ENCODE results near the gene SULF2. TPM values are rescaled to one million over a fixed set of nuclear protein-coding genes. Genes with fewer than 3 reads are reported as not detected.
A peak's percentile ranks its signal among the peaks of the same experiment; 100 is the strongest.

Gene SULF2
- total RNA-seq, 1 experiment from 2014 or later = 0.20 TPM

DNA sequence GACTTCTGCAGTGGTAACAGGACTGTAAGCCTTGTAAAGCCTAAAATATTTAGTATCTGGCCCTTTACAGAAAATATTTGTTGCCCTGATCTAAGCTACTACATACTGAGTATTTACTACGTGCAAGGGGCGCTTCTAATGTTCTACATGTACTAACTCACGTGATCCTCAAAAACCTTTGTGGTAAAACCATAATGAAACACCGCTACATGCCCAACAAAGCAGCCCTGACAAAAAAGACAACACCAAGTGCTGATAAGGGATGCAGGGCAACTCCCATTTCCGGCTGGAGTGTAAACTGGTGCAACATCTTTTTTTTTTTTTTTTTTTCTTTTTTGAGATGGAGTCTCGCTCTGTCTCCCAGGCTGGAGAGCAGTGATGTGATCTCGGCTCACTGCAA, 85.0 kb downstream of the SULF2 start:
- no peaks in the 10 kb centered on the region for H3K9me3 ChIP-seq
- no peaks in the 10 kb centered on the region for H3K27me3 ChIP-seq
- no peaks in the 10 kb centered on the region for H3K36me3 ChIP-seq
- no peak overlapping the region for H3K4me3 ChIP-seq
- DNase-seq = no peak

DNA sequence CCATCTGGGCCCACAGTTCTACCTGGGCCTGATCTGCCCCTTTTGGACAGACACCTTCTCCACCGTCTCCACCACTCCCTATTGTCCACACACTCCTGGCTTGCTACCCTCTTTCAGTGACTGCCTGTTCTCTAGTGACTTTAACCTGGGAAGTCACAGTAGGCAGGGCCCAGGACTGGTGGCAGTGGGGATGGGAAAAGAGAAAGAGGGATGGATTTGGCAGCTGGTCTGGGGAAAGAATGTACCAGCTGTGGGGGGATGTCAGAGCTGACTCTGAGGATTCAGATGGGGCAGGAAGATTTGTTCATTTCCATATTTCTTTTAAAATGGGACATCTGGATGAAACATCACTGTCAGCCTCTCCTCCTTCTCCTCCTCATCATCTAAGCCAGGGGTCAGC, 85.5 kb downstream of the SULF2 start:
- DNase-seq = no peak
- H3K4me3 ChIP-seq = no peak overlapping the region
- H3K36me3 ChIP-seq = no peaks in the 10 kb centered on the region
- no peaks in the 10 kb centered on the region for H3K27me3 ChIP-seq
- no peaks in the 10 kb centered on the region for H3K9me3 ChIP-seq

DNA sequence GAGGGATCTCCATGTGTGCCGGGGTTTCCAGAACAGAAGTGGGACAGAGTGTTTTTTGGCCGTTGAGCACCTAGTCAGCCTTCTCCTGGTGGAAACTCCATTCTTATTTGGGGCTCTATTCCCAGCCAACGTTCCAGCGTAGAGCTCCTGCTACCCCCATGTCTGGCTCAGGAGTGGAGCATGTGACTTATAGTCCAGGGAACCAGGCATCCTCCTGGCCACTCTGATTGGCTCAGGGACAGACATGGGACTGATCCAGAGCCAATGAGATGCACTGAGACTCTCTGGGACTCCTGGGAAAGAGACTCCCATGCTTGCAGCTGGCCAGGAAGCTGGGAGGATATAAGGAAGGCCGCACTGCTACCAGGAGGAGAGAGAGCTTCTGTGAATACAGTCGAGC, 87.1 kb downstream of the SULF2 start:
- H3K4me3 ChIP-seq = no peak overlapping the region
- no peak for DNase-seq
- no peaks in the 10 kb centered on the region for H3K27me3 ChIP-seq
- no peaks in the 10 kb centered on the region for H3K9me3 ChIP-seq
- H3K36me3 ChIP-seq = no peaks in the 10 kb centered on the region

DNA sequence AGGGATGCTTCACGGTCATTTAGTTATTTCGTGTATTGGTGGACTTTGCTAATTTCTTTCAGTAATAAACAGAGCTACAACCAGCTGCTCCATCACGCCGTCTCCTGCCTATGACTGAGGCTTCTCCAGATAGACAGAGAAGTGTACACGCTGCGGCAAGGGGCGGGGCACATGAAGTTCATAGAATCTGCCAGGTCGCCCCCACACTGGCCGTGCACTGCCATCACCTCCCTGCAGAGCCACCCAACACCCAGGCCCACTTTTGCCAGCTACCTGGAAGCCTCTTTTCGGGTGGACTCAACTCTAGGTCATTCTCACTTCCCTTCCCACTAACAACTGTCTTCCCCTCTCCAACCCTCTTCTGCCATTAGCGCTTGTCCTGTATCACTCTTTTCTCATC, 88.4 kb downstream of the SULF2 start:
- no peaks in the 10 kb centered on the region for H3K27me3 ChIP-seq
- DNase-seq = no peak
- no peaks in the 10 kb centered on the region for H3K9me3 ChIP-seq
- no peak overlapping the region for H3K4me3 ChIP-seq
- H3K36me3 ChIP-seq = no peaks in the 10 kb centered on the region

DNA sequence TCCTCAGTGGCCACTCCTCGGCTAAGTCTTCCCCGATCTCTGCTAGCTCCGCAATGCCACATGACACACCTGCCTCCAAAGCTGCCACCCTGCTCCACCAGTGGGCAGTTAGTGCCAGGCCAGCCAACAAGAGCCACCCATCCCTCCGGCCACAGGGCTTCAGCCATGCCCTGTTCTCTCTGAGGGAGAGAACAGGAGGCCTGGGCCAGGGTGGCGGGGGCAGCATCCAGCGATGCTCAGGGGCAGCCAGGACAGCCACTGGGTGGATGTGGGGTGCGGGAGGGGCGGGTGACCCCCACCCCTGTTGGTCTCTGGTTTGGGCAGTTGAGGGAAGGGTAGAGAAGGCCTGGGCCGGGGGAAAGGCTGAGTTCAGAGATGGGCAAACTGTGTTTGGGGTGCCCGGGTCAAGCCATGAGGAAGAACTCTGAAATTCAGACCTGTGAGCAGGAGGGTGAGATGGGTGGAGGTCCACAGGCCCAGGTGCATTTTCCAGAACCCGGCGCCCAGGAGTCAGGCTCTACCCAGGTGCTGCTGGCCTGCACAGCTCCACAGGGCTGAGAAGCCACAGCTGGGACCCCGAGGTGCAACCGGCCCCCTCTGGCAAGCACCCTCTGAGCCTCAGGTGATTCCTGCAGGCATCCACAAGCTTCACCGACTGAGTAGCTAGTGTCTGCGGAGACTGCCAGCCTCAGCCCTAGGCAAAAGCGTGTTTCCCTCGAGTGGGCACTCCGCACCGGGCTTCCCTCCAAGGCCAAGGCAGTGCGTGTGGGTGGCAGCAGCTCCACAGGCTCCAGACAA, 91.1 kb downstream of the SULF2 start:
- no peak overlapping the region for H3K4me3 ChIP-seq
- no peaks in the 10 kb centered on the region for H3K27me3 ChIP-seq
- H3K9me3 ChIP-seq = no peaks in the 10 kb centered on the region
- DNase-seq = no peak
- no peaks in the 10 kb centered on the region for H3K36me3 ChIP-seq

DNA sequence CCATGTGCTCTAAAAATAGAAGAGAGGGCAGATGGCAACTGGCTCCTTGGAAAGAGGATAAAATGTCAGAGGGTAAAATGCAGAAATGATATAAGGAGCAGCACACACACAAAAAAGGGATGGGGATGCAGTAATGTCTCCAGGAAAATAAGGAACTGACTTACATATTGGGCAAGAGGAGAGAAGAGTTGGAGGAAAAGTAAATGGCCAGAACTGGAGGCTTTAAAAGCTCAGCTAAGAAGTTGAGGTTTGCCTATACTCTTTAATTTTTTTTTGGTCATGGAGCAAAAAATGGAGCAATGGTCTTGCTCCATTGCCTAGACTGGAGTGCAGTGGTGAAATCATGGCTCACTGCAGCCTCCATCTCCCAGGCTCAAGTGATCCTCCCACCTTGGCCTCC, 93.7 kb downstream of the SULF2 start:
- no peaks in the 10 kb centered on the region for H3K27me3 ChIP-seq
- H3K4me3 ChIP-seq = no peak overlapping the region
- H3K36me3 ChIP-seq = no peaks in the 10 kb centered on the region
- H3K9me3 ChIP-seq = no peaks in the 10 kb centered on the region
- no peak for DNase-seq

DNA sequence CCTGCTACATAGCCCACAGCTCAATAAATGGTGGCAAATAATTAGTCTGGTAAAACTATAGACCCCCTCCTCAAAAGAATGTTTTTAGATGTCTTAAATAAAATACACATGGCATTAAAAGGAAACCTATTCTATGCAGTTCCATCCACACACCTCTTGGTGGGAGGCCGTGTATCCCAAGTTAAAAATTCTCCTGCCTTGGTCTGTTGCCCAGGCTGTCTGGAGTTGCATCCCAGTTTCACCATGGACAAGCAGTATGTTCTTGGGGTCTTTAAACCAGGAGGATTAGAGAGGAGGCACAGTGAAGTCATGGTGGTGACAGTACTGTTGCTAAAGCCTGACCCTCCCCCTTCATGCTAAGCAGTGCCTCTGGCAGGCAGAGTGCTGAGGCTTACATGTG, 95.5 kb downstream of the SULF2 start:
- Histone ChIP-seq H3K27me3 (no peaks in the 10 kb centered on the region), H3K4me3 (no peak overlapping the region), H3K9me3 (no peaks in the 10 kb centered on the region), H3K36me3 (no peaks in the 10 kb centered on the region)
- DNase-seq = no peak

DNA sequence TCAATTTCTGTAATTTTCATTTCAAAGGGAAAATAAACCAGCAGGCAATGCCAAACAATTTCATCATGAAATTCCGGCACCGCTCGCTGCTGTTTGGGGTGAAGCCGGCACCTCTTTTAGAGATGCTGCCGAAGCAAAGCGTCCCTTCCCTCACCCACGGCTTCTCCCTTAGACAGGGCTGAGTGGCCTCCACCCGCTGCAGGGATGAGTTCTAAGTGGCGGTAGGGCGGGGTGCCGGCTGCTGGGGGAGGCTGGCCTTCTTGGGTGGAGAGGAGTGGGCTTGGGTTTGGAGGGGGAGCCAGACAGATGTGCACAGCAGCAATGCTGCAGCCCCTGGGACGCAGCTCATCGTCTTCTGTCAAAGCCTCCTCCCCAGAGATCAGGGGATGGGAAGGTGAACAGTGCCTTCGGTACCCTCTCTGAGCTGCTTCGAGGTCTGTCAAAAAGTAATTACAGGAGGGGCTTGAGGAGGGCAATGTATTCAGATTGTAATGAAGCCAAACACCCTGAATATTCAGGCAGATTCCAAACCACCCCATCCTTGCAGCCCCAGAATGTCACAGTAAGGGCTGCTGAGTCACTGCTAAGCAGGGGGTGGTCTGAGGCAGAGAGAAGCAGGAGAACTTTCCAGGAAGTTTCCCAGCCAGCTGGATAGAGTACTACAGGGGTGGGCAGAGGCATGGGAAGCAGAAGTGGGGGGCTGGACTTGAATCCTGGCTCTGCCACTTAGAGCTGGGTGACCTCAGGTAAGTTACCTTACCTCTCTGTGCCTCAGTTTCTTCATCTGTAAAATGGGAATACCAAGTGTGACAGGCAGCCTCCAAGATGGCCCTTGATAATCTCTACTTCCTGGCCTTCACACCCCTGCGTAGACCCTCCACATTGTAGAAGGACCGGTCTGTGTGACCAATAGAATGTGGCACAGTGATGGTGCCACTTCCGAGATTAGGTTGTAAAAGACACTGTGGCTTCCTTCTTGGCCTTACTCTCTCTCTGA, 96.6 kb downstream of the SULF2 start:
- no peak overlapping the region for H3K4me3 ChIP-seq
- peak; percentile 58 for DNase-seq
- H3K9me3 ChIP-seq = no peaks in the 10 kb centered on the region
- no peaks in the 10 kb centered on the region for H3K36me3 ChIP-seq
- no peaks in the 10 kb centered on the region for H3K27me3 ChIP-seq

DNA sequence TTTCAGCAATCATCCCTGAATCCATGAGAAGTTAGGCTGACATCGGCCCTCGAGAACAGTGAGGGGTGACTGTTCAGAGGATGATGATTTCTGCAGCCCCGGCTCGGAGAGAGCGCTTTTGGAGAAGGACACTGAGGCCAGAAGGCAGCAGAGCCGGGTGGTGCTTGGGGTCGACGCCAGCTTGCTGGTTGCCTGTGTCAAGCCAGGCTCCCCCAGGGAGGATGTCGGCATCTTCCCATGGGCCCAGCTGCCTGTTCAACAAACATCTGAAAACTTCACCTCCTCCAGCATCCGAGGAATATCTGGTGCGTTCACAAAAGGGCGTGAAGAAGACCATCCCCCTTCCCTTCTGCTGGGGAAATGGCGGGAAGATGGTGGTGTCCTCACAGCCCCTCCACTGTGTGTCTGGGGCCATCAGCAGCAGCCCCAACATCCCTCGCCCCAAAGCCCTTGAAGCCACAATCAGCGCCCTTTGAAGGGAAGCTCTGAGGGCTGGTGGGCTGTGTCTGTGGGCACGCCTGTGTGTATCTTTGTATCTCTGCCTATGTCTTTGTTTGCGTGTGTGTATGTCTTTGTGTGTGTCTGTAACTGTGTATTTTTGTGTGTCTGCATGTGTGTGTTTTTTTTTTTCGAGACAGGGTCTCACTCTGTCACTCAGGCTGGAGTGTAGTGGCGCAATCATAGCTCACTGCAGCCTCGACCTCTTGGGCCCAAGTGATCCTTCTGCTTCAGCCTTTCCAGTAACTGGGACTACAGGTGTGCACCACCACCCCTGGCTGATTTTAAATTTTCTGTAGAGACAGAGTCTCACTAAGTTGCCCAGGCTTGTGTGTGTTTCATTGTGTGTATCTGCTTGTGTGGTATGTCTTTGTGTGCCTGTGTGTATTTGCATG, 97.9 kb downstream of the SULF2 start:
- Histone ChIP-seq H3K36me3 (no peaks in the 10 kb centered on the region), H3K4me3 (no peak overlapping the region), H3K9me3 (no peaks in the 10 kb centered on the region), H3K27me3 (no peaks in the 10 kb centered on the region)
- no peak for DNase-seq

DNA sequence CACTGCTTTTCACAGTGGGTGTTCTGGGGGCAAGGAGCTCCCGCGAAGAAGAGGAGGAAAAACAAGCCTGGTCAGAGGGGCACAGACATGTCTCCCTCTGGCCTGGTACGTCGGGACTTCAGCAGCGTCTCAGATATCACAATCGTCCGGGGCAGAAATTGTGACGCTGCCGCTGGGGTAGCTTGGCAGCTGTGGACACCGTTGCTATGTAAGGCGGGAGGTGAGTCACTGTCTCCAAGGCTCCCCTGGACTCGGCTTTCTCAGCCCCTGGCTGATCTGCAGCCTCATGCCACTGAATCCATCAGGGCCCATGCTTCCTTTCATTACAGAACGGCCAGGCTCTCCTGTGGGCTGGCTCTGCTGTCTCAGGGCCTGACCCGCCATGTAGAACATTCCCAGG, 98.7 kb downstream of the SULF2 start:
- H3K9me3 ChIP-seq = no peaks in the 10 kb centered on the region
- no peaks in the 10 kb centered on the region for H3K27me3 ChIP-seq
- H3K4me3 ChIP-seq = no peak overlapping the region
- peak; percentile 85 for DNase-seq
- H3K36me3 ChIP-seq = no peaks in the 10 kb centered on the region

DNA sequence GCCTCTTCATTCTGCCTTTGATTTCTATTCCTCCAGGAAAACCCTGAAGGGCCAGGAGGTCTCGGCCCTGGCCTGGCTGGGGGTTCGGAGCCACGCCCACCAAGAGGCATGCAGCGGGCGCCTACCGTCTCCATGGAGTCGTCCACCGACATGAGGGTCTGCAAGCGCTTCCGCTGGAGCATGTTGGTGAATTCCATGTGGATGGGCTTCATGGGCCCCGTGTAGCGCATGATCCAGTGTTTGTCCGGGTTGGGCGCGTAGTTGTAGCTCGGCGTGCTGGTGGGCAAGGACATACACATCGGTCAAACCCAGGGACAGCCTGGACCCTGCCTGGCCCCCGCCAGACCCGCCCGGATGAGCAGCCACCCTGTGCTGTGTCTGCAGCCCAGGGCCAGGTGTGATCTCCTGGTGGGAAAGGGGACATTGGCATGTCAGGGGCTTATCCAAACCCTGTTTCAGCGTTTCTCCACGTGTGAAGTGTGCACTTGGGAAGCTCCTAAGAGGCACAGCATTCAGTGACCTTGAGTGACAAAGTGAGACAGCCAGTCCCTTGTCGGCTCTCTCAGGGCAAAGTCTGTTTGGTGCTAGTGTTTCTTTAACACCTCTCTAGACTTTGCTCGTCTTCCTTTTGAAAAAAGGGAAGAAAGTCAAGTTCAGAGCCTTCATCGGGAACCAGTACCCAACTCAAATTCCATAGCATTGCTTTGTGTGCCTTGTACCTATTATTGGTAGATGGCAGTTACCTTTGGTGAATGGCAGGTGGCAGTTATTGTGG, 100.8 kb downstream of the SULF2 start:
- Histone ChIP-seq H3K4me3 (no peak overlapping the region), H3K27me3 (no peaks in the 10 kb centered on the region), H3K36me3 (no peaks in the 10 kb centered on the region), H3K9me3 (no peaks in the 10 kb centered on the region)
- DNase-seq = no peak

DNA sequence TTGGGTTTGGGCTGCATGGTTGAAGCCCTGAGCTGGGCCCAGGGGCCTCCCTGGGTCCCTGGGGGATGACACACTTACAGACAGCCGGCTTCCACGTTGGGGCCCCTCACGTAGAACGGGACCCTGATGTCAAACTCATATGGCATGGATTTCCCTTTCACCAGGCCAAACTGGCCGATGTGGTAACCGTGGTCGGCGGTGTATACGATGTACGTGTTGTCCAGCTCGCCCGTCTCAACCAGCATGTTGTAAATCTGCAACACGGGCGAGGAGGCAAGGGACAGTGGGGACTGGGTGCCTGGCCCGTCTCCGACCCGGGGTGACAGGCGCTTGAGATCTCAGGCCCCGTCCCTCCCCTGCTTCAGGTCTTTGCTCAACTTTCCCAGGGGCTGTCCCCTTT, 102.4 kb downstream of the SULF2 start:
- H3K27me3 ChIP-seq = no peaks in the 10 kb centered on the region
- no peak overlapping the region for H3K4me3 ChIP-seq
- H3K36me3 ChIP-seq = no peaks in the 10 kb centered on the region
- no peaks in the 10 kb centered on the region; the same call in 1 of the 2 replicates for H3K9me3 ChIP-seq
- no peak for DNase-seq

DNA sequence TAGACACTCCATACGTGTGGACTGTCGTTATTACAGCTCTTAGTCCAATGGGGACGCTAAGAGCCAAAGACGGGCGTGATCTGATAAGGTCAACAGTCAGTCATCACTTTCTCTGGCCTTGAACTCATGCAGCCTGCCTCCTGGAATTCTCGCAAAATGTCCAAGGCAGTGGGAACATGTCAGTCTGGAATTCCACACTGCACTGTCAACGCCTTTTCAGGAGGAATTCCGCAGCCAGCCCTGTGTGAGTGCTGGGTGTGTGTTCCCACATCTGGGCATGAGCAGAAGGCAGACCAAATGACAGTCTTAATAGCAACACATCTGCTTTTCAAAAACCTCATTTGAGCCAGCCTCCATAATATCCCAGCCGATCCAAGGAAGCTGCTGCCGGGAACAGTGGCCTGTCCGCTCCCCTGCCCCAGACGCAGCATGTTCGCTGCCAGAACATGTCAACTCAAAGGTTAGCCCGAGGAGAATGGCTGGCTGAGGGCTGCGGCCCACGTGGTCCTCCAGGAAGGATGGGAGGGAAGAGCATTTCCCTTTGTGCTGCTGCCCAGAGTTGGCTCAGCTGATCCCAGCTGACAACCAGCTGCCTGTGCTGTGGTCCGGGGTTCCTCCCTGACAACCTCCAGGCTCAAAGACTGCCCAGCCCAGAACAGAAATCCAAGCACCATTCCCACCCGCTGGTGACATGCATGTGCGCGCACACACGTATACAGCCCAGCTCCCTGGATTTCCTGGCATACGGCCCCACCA, 103.1 kb downstream of the SULF2 start:
- DNase-seq = no peak
- Histone ChIP-seq H3K9me3 (no peaks in the 10 kb centered on the region; the same call in 1 of the 2 replicates), H3K4me3 (no peak overlapping the region), H3K36me3 (no peaks in the 10 kb centered on the region), H3K27me3 (no peaks in the 10 kb centered on the region)

DNA sequence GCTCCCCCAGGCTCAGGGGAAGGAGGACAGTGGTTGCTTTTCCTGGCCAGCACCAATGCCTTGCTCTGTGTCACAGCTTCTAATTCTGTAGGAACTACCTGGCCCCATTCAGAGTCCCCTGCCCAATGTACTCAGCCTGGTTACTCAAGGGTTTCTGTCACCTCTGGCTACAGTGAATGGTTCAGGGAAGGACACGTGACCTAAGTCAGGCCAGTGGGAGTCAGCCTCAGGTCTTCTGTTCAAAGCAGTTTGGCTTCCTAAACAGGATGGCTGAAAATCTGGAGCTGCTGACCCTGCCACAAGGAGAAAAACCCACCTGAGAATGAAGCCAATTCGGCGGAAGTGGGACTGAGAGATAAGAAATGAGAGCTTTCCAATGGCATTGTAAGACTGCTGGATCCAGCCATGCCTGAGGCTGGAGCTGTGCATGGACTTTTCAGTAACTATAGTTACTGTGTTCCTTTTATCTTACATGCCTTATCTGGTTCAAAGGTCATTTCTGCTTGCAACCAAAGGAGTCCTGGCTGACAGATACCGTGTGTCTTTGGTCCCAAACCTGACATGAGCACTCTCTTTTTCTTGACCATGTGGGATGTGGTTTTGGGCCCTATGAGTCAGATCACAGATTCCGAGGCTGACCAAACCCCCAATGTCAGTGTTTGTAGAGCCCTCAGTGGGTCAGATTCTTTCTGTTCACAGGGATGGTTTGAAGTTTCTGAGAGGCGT, 104.3 kb downstream of the SULF2 start:
- DNase-seq = no peak
- no peaks in the 10 kb centered on the region; the same call in 1 of the 2 replicates for H3K9me3 ChIP-seq
- H3K36me3 ChIP-seq = no peaks in the 10 kb centered on the region
- H3K27me3 ChIP-seq = no peaks in the 10 kb centered on the region
- no peak overlapping the region for H3K4me3 ChIP-seq

DNA sequence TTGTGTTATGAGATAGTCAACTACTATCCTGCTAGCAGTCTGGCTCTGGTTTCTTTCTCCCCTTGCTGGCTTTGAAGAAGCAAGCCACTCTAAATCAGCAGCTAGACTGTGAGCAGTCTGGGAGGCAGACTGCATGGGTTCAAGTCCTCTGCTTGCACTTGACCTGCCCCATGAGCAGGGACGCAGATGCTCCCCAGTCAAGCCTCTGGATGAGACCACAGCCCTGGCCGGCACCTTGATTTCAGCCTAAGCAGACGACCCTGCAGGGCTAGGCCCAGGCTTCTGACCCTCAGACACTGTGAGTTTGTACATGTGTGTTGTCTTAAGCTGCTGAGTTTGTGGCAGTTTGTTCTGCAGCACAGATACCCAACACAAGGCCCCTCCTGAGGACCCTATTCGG, 105.8 kb downstream of the SULF2 start:
- H3K9me3 ChIP-seq = no peaks in the 10 kb centered on the region; the same call in 1 of the 2 replicates
- H3K27me3 ChIP-seq = no peaks in the 10 kb centered on the region
- DNase-seq = no peak
- no peak overlapping the region for H3K4me3 ChIP-seq
- no peaks in the 10 kb centered on the region for H3K36me3 ChIP-seq

Measured in MG63 (cell line).